Calu3 (cell line): ENCODE data around the gene COMMD3. TPM values are rescaled to one million over a fixed set of nuclear protein-coding genes. Genes with fewer than 3 reads are reported as not detected.

Experiments
- BruUV-seq: library from RNA; stranded (reverse); fragments of 400-500 nt; replicated peaks from 2 replicates; lab custom pipeline; 2021; lab: Mats Ljungman, UMichigan
- CTCF ChIA-PET: fragments of 300-600 bp; sonication (Branson Sonifier 250); formaldehyde crosslinking; loops from one replicate; lab custom pipeline; 2022; ENCODE audit warnings: antibody characterized with exemption; lab: Charles Lee
- DNase-seq: peaks from one replicate; pipeline ENCODE4 v3.0.0; 2022
- H3K27ac Mint-ChIP-seq: one replicate; pipeline ENCODE4 v1.8.0; 2022; ENCODE audit warnings: mixed read lengths; ENCODE audit not compliant: unreplicated experiment
- H3K27me3 Mint-ChIP-seq: one replicate; pipeline ENCODE4 v1.8.0; 2022; ENCODE audit warnings: mixed read lengths; ENCODE audit not compliant: unreplicated experiment
- H3K36me3 Mint-ChIP-seq: one replicate; pipeline ENCODE4 v1.8.0; 2022; ENCODE audit warnings: mild to moderate bottlenecking, moderate library complexity, mixed read lengths; ENCODE audit not compliant: insufficient read depth, unreplicated experiment
- H3K4me1 Mint-ChIP-seq: one replicate; pipeline ENCODE4 v1.8.0; 2022; ENCODE audit warnings: mild to moderate bottlenecking, low read depth, mixed read lengths; ENCODE audit not compliant: unreplicated experiment
- H3K4me3 Mint-ChIP-seq: one replicate; pipeline ENCODE4 v1.8.0; 2022; ENCODE audit warnings: mild to moderate bottlenecking, low read depth, moderate library complexity, mixed read lengths; ENCODE audit not compliant: unreplicated experiment
- H3K9me3 Mint-ChIP-seq: one replicate; pipeline ENCODE4 v1.8.0; 2022; ENCODE audit warnings: low read depth, mixed read lengths; ENCODE audit not compliant: unreplicated experiment
- CTCF ChIP-seq: fragments of 200-600 bp; IDR thresholded peaks from one replicate; pipeline ENCODE4 v1.8.0; 2022; ENCODE audit warnings: antibody characterized with exemption; ENCODE audit not compliant: unreplicated experiment
- intact Hi-C: fragments of 100-400 bp; cut with micrococcal nuclease; formaldehyde crosslinking; loops from one replicate; pipeline ENCODE4 v1.10.0; 2022; ENCODE audit not compliant: unreplicated experiment
- total RNA-seq: library from RNA; stranded (reverse); gene quantifications from 2 replicates; pipeline ENCODE4 v1.2.3, GENCODE V29; 2022

The COMMD3 gene
- total RNA-seq, 1 experiment from 2014 or later = 39.5 TPM

DNA sequence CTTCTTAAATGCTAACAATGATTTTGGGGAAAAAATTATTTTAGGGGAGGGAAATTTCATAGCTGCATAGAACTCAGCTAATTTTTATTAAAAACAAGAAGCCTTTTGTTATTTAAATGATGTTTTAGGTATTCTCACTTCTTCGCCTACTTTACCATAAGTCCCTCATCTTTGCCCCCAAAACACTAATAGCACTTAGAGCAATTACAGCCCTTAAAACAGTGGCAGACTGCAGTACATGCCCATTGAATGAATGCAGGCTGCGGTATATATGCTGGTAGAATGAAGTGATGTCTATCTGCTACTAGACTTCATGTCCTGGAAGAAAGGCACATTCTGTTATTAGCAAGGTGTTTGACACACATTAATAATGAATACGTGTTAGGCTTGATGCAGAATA, 26.2 kb downstream of the COMMD3 start:
- H3K27ac Mint-ChIP-seq = no peak overlapping the region
- H3K27me3 Mint-ChIP-seq = peaks cover 66% of the 10 kb centered on the region
- intact Hi-C loops = loop anchor here (5.0 kb wide), 2 partner anchors 85 to 645 kb away; no protein-coding TSS in a partner anchor
- no peaks in the 10 kb centered on the region for H3K4me1 Mint-ChIP-seq
- no peak overlapping the region for H3K4me3 Mint-ChIP-seq
- BruUV-seq = no TSS peak
- CTCF ChIA-PET = interaction anchor here (0.6 kb wide), 1 partner anchor 625 kb away, joined by 3 read pairs; no protein-coding TSS in a partner anchor
- no peak for TF ChIP-seq CTCF
- H3K9me3 Mint-ChIP-seq = no peaks in the 10 kb centered on the region
- peaks cover 14% of the 10 kb centered on the region for H3K36me3 Mint-ChIP-seq
- no peak for DNase-seq

- TF ChIP-seq CTCF = no peak
- Mint-ChIP-seq H3K27me3 (peaks cover 59% of the 10 kb centered on the region), H3K9me3 (no peaks in the 10 kb centered on the region), H3K4me1 (no peaks in the 10 kb centered on the region), H3K27ac (no peak overlapping the region), H3K36me3 (peaks cover 14% of the 10 kb centered on the region), H3K4me3 (no peak overlapping the region)
- intact Hi-C loops = loop anchor here (5.0 kb wide), 2 partner anchors 84 to 644 kb away; no protein-coding TSS in a partner anchor
- no peak for DNase-seq
- CTCF ChIA-PET = no interaction called here
- BruUV-seq = no TSS peak
Observed at GRCh38 chr10:22343731-22344130, 27.5 kb downstream of the COMMD3 start.

- H3K4me3 Mint-ChIP-seq = no peak overlapping the region
- intact Hi-C loops = loop anchor here (5.0 kb wide), 2 partner anchors 83 to 643 kb away; no protein-coding TSS in a partner anchor
- CTCF ChIA-PET = no interaction called here
Observed at GRCh38 chr10:22344249-22344648, 28.1 kb downstream of the COMMD3 start.

DNA sequence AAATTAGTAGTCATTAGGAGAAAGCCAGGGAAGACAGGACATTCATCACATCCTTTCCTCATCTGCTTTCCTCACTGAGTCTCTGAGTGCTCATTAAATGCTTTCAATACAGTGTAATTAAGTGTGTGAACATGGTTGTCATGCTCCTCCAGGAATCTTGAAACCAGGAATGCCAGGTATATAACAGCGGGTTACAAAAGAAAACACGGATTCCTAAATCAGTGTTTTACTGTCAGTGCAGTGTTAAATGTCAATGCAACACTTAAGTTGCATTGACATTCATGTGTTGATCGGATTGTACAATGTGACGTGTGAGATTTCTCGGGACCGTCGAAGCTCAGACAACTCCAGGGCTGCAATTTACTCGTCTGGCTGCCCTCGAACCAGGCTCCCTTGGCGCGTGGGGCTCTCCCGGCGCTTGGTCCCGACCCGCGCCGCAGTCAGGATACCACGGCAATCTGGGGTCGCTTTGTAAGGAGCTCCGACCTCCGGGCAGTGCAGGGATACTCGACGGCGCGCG, 28.7 kb downstream of the COMMD3 start:
- intact Hi-C loops = loop anchor here (5.0 kb wide), 2 partner anchors 82 to 642 kb away; no protein-coding TSS in a partner anchor
- BruUV-seq = no TSS peak
- H3K27me3 Mint-ChIP-seq = peaks cover 59% of the 10 kb centered on the region
- no peak for DNase-seq
- H3K9me3 Mint-ChIP-seq = no peaks in the 10 kb centered on the region
- peaks cover 14% of the 10 kb centered on the region for H3K36me3 Mint-ChIP-seq
- no peak overlapping the region for H3K27ac Mint-ChIP-seq
- TF ChIP-seq CTCF = no peak
- no peaks in the 10 kb centered on the region for H3K4me1 Mint-ChIP-seq
- H3K4me3 Mint-ChIP-seq = no peak overlapping the region
- CTCF ChIA-PET = no interaction called here

More at GRCh38 chr10:22344249-22344648, 28.1 kb downstream of the COMMD3 start:
- no peak for DNase-seq
- Mint-ChIP-seq H3K27me3 (peaks cover 59% of the 10 kb centered on the region), H3K27ac (no peak overlapping the region), H3K9me3 (no peaks in the 10 kb centered on the region), H3K4me1 (no peaks in the 10 kb centered on the region), H3K36me3 (peaks cover 14% of the 10 kb centered on the region)
- BruUV-seq = no TSS peak
- TF ChIP-seq CTCF = no peak
